GM18499 (cell line): Measurements from ENCODE around the gene ZHX3.

Experiments
- ATAC-seq: cut with Tn5 transposase; IDR thresholded peaks from one replicate; pipeline ENCODE4 v1.9.1; 2021; ENCODE audit warnings: moderate number of reproducible peaks; ENCODE audit not compliant: insufficient read depth, unreplicated experiment

ZHX3 gene

GRCh38 chr20:41355192-41355591 lies 37.7 kb upstream of the ZHX3 start:
- ATAC-seq, result no peak

GRCh38 chr20:41353530-41353929 lies 36.0 kb upstream of the ZHX3 start:
- ATAC-seq, result no peak

- no peak for ATAC-seq
These were observed 35.1 kb upstream of the ZHX3 start for GRCh38 chr20:41352666-41353065.

GRCh38 chr20:41352106-41352505 lies 34.6 kb upstream of the ZHX3 start:
- ATAC-seq, result no peak

- no peak for ATAC-seq
These were observed 33.0 kb upstream of the ZHX3 start for GRCh38 chr20:41350408-41350962.

GRCh38 chr20:41349943-41350342 lies 32.4 kb upstream of the ZHX3 start:
- no peak for ATAC-seq

- ATAC-seq, result no peak
These were observed 31.7 kb upstream of the ZHX3 start for GRCh38 chr20:41349266-41349665.

- ATAC-seq, result no peak
These were observed 31.1 kb upstream of the ZHX3 start for GRCh38 chr20:41348430-41349172.

- no peak for ATAC-seq
These were observed 30.2 kb upstream of the ZHX3 start for GRCh38 chr20:41347523-41348429.

GRCh38 chr20:41345729-41346067 lies 28.2 kb upstream of the ZHX3 start:
- no peak for ATAC-seq

GRCh38 chr20:41344938-41345728 lies 27.6 kb upstream of the ZHX3 start:
- ATAC-seq, result no peak

- no peak for ATAC-seq
These were observed 26.9 kb upstream of the ZHX3 start for GRCh38 chr20:41344477-41344876.

GRCh38 chr20:41342474-41343464 lies 25.2 kb upstream of the ZHX3 start:
- ATAC-seq, result no peak

GRCh38 chr20:41340327-41341055 lies 23.0 kb upstream of the ZHX3 start, which contains the start of gene LPIN3:
LPIN3 (plus strand) TSS chr20:41340821; CDS start chr20:41345804, 4,983 bp downstream.
- ATAC-seq, result no peak

GRCh38 chr20:41339957-41340326 lies 22.4 kb upstream of the ZHX3 start:
- ATAC-seq, result no peak

- no peak for ATAC-seq
These were observed 19.4 kb upstream of the ZHX3 start for GRCh38 chr20:41336711-41337492.

GRCh38 chr20:41335591-41335990 lies 18.1 kb upstream of the ZHX3 start:
- no peak for ATAC-seq
